NOMO-1 treated with DMSO at 0.1 percent for 48 hours (cell line): ENCODE measurements around the gene CFAP92.
A peak's percentile ranks its signal among the peaks of the same experiment; 100 is the strongest.

Experiments
- DNase-seq: peaks from one replicate; lab custom pipeline; 2025; ENCODE audit not compliant: unreplicated experiment; lab: John Stamatoyannopoulos, UW

CFAP92 gene

DNA sequence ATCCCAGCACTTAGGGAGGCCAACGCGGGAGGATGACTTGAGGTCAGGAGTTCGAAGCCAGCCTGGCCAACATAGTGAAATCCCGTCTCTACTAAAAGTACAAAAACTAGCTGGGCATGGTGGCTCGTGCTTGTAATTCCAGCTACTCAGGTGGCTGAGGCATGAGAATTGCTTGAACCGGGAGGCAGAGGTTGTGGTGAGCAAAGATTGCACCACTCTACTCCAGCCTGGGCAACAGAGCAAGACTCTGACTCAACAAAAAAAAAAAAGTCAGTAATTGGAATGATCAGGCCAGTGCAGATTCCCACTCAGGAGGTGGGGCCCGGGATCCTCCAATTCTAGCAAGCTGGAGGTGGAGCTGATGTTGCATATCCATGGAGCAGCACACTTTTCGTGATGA lies 5.6 kb downstream of the CFAP92 start:
- no peak for DNase-seq

- DNase-seq = no peak
These were observed 6.4 kb downstream of the CFAP92 start for GRCh38 chr3:128987302-128988100.

DNA sequence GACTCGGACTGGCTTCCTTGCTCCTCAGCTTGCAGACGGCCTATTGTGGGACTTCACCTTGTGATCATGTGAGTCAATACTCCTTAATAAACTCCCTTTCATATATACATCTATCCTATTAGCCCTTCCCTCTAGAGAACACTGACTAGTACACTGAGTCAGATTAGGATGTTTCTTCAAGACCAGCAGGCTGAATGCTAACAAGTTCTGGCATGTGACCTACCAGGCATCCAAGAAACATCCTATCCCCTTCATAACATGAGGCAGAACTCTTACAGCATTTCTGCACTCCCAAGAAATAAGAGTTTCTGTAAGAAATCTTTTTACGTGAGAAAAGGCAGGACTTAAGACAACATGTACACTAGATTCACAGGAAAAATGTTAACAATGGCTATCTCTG lies 9.3 kb downstream of the CFAP92 start:
- DNase-seq = no peak

- DNase-seq = no peak
These were observed 10.4 kb downstream of the CFAP92 start for GRCh38 chr3:128983293-128984069.

DNA sequence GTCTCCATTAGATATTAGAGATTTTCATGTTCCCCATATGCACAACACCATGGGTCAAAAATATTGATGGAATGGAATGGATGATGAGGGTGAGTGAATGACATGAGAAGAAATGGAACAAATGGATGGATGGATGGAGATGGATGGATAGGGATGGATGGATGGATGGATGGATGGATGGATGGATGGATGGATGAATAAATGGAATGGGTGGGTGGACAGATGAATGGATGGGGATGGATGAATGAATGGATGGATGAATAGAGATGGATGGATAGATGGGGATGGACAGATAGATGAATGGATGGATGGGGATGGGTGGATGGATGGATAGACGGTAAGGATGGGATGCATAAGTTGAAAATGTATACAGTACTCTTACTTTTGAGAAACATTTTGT lies 18.6 kb downstream of the CFAP92 start:
- DNase-seq = no peak

DNA sequence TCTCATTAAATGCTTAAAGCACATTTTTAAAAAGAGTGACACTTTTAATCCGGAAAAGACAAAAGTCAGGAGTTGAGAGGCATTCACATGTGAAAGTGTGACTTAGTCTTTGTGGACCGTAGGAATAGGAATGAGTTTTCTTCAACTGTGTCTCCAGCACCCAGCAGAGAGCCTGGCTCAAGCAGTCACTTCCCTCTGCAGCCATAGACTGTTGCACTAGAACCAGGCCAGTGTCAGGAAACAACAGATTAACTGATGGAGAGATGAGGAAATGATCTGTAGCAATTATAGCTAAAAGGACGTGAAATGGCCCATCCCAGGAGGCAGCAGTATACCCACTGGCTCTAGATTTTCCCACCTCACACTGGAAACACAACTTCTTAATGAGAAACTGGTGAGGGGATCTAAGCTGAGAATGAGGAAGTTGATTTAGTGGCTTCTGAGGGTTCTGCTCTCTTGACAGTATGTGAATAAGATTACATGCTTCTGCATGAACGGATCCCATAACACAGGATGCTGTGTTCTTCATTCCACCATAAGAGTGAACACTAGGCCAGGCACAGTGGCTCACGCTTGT lies 19.8 kb downstream of the CFAP92 start:
- peak; percentile 93 for DNase-seq

DNA sequence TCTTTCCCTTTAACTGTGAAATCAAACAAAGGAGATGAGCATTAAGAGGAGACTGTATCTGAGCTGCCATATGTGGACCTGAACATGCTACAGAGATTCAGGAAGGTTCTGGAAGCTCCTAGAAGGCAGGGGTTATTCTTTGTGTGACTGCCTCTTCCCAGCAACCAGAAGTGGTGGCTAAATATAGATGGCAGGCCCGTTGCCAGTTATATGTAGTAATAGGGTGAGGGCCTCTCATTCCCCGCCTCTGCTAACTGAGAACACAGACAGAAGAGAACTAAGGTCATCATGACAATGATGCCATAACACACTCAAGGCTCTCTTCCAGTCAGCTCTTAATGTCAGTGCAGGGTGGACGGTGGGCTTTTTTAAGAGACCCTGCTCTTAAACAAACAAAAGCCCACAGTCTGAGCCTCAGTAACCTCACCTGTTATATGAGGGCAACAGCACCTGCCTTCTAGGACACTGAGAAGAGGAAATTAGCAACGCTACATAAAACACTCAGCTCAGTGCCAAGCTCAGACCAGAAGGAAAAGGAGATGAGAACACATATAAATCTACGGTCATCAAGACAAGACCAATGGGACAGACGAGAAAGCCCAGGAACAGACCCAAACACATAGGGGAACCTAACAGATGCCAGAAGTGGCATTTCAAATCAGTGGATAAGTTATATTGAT lies 22.3 kb downstream of the CFAP92 start:
- peak; percentile 80 for DNase-seq

- peak; percentile 67 for DNase-seq
These were observed 23.2 kb downstream of the CFAP92 start for GRCh38 chr3:128970740-128971047.

DNA sequence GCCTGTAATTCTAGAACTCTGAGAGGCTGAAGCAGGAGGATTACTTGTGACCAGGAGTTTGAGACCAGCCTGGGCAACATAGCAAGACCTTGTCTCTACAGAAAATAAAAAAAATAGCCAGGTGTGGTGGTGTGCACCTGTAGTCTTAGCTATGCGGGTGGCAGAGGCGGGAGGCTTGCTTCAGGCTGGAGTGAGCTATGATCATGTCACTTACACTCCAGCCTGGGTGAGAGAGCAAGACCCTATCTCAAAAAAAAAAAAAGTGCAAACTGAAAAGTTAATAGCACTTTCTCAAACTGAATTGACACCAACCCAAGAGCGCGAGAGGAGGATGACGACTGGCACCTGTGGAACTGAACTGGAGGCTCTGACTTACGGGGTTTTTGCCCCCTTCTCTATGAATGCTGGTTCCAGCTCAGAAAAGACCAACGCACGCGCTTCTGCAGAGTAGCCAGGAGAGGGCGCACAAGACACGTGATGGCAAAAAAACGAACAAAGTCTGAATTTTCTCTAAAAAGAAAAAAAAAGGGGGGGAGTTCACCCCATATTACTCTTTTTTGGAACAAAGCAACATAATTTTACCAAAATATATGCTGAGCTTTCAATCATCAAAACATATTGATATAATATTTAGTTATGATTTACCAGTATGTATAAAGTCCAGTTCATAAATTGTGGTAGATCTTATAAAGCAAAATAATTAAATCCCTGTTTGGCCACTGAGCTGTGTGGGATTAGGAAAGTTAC lies 23.7 kb downstream of the CFAP92 start:
- peak; percentile 71 for DNase-seq

- peak; percentile 21 for DNase-seq
These were observed 26.0 kb downstream of the CFAP92 start for GRCh38 chr3:128967748-128968355.

DNA sequence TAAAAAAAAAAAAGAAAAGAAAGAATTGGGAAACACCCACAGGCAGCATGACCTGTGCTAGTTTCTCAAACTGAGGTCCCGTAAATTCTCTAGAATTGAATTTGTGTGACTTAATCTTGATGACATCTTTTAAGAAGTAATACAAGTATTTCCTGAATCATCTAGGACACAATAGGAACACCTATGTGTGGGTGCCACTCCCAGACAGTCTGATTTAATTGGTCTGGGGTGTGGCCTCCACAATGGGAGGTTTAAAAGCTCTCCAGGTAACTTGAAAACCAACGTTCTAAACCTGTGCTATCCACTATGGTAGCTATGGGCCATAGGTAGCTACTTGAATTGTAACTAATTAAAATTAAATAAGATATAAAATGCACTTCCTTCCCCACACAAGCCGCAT lies 28.1 kb downstream of the CFAP92 start:
- no peak for DNase-seq

DNA sequence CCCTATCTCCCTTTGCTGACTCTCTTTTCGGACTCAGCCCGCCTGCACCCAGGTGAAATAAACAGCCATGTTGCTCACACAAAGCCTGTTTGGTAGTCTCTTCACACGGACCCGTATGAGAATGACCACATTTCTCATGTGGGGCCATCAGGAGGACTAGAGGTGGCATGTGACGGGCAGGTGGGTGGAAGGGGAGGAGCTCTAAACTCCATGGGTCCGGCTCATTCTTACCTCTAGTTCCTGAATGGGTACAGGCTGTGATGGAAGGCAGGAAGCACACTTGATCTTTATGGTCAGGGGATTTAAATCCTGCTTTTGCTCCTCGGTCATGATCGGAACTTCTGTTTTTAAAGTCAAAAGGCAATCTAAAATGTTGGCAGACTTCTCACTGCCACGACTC lies 28.6 kb downstream of the CFAP92 start:
- no peak for DNase-seq

DNA sequence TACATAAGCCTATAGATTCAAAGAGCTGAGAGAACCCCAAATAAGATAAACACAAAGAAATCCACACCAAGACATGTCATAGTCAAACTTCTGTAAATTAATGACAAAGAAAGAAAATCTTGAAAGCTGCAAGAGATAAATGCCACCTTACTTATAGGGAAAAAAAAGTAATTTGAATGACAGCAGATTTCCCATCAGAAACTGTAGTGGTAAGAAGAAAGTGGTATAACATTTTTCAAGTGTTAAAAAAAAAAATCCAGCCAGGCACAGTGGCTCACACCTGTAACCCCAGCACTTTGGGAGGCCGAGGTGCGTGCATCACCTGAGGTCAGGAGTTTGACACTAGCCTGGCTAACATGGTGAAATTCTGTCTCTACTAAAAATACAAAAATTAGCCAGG lies 37.4 kb downstream of the CFAP92 start:
- DNase-seq = no peak

GRCh38 chr3:128950223-128950938 lies 43.5 kb downstream of the CFAP92 start:
- no peak for DNase-seq

GRCh38 chr3:128949158-128949557 lies 44.7 kb downstream of the CFAP92 start:
- no peak for DNase-seq

- no peak for DNase-seq
These were observed 47.5 kb downstream of the CFAP92 start for GRCh38 chr3:128946411-128946810.

- DNase-seq = no peak
These were observed 48.0 kb downstream of the CFAP92 start for GRCh38 chr3:128945878-128946175.

DNA sequence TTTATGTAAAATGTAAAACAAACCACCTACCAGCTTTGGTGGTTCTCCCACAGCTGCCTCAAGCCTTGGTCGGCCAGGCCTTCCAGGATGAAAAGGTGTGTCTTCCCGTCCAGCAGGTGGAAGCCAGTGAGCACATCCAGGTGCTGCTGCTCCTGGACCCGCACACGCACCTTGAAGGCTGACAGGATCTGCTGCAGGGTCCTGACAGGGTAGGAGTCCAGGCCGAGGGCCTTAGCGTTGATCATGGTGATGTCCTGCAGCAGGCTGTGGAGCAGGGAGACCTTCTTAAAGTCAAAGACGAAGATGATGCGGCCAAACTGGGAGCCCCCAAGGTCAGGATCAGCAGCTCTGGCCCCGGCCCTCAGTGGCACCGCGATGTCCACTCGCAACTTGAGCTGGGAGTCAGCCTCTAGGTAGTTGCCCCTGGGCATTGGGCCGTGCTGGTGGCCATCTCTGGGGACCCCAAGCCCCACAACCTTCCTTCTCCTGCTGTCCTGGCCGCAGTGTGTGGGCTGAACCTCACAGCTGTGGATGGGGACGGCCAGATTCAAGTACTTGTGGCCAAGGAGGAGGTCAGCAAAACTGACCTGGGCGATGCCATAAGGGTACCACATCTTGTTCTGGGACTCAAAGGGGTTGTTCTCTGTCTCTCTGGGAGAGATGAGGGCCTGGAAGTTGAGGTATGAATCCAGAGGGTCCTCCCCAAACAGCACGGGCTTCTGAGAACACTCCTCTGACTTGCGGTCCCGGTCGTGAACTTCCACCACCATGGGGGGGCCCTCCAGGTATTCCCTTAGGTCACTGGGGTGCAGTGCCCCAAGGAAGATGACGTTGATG lies 48.6 kb downstream of the CFAP92 start:
- DNase-seq = no peak
